K562 (cell line): ENCODE data around the gene HOXA1. TPM values are rescaled to one million over a fixed set of nuclear protein-coding genes. Genes with fewer than 3 reads are reported as not detected.

Source experiments
- ATAC-seq: fragments of 200-7000 bp; cut with Tn5 transposase; 3 replicates; pipeline ENCODE4 v1.9.1; 2020; ENCODE audit warnings: moderate library complexity
- BruUV-seq: library from RNA; stranded (reverse); fragments of 400-500 nt; replicated peaks from 2 replicates; lab custom pipeline; 2021; lab: Mats Ljungman, UMichigan
- CTCF ChIA-PET: fragments of 300-600 bp; formaldehyde crosslinking; extraction: SDS; loops from one replicate; lab custom pipeline; 2021; ENCODE audit warnings: low intra/inter-chr PET ratio; lab: Yijun Ruan, JAX
- POLR2A ChIA-PET: fragments of 300-600, 350-650 bp; sonication (Branson Sonifier 250); formaldehyde crosslinking; extraction: SDS; loops from one replicate; lab custom pipeline; 2021; ENCODE audit warnings: antibody characterized with exemption, inconsistent platforms; lab: Yijun Ruan, JAX
- DNase-seq, 4 experiments: peaks; one replicate each; pipeline versions ENCODE4 v3.0.0 to v3.0.0-alpha.2; 2011 to 2018; ENCODE audit warnings: low spot score in 3 of 4, mixed read lengths in 3 of 4; ENCODE audit errors: extremely low read depth in 1 of 4
- FAIRE-seq: peaks from 2 replicates; lab custom pipeline; 2011; peaks lifted over from hg19 to GRCh38; lab: Jason Lieb, UNC
- H2AFZ ChIP-seq: 2 replicates; pipeline ENCODE4 v1.6.0; 2011; ENCODE audit warnings: low read depth, low read length, control low read depth, inconsistent platforms
- H3K27ac ChIP-seq: fragments of 200-600 bp; 3 replicates; pipeline ENCODE4 v1.8.0; 2011; ENCODE audit warnings: low read depth, mild to moderate bottlenecking, control low read depth, inconsistent platforms, low read length, moderate library complexity, mixed read lengths; ENCODE audit errors: extremely low read depth
- H3K27me3 ChIP-seq, 2 experiments: fragments of 300-600 bp in 1 of 2; 2 replicates in 1 of 2; 3 replicates in 1 of 2; pipeline versions ENCODE4 v1.6.0 to v1.8.0; 2011; ENCODE audit warnings: inconsistent platforms in 2 of 2, low read length in 2 of 2, mild to moderate bottlenecking in 1 of 2, mixed read lengths in 1 of 2, moderate library complexity in 1 of 2; ENCODE audit not compliant: control insufficient read depth in 2 of 2, insufficient read depth in 2 of 2
- H3K36me3 ChIP-seq: fragments of 300-600 bp; 3 replicates; pipeline ENCODE4 v1.8.0; 2011; ENCODE audit warnings: mild to moderate bottlenecking, low read length, inconsistent platforms; ENCODE audit not compliant: control insufficient read depth, insufficient read depth
- H3K4me1 ChIP-seq, 2 experiments: fragments of 200-600 bp in 1 of 2; replicated peaks in 1 of 2; 2 replicates in 1 of 2; 3 replicates in 1 of 2; pipeline versions ENCODE4 v1.5.1 to v1.8.0; 2011; ENCODE audit warnings: inconsistent platforms in 2 of 2, low read length in 2 of 2, mild to moderate bottlenecking in 1 of 2, mixed read lengths in 1 of 2, moderate library complexity in 1 of 2; ENCODE audit not compliant: control insufficient read depth in 2 of 2, insufficient read depth in 2 of 2
- H3K4me2 ChIP-seq: 2 replicates; pipeline ENCODE4 v1.6.1; 2011; ENCODE audit warnings: low read length, control low read depth, inconsistent platforms, mixed read lengths; ENCODE audit not compliant: insufficient read depth
- H3K4me3 ChIP-seq: fragments of 200-600 bp; sonication (generic), shearing (Covaris generic); 2 replicates; pipeline ENCODE4 v1.5.1; 2016; ENCODE audit warnings: control low read depth, inconsistent platforms
- H3K79me2 ChIP-seq: fragments of 200-600 bp; 3 replicates; pipeline ENCODE4 v1.8.0; 2011; ENCODE audit warnings: low read length, inconsistent platforms; ENCODE audit not compliant: control insufficient read depth, insufficient read depth
- H3K9ac ChIP-seq, 2 experiments: 2 replicates each; pipeline versions ENCODE4 v1.6.0 to v1.6.1; 2011; ENCODE audit warnings: low read depth in 2 of 2, low read length in 2 of 2, control low read depth in 1 of 2, inconsistent platforms in 1 of 2, mild to moderate bottlenecking in 1 of 2, mixed read lengths in 1 of 2; ENCODE audit not compliant: insufficient read depth in 1 of 2
- H3K9me1 ChIP-seq: one replicate; pipeline ENCODE4 v1.6.0; 2011; ENCODE audit warnings: inconsistent platforms, mild to moderate bottlenecking, low read length, moderate library complexity; ENCODE audit not compliant: control insufficient read depth, insufficient read depth
- H3K9me3 ChIP-seq: replicated peaks from 2 replicates; pipeline ENCODE4 v1.5.1; 2011; ENCODE audit warnings: low read depth, low read length, inconsistent platforms; ENCODE audit not compliant: control insufficient read depth, insufficient read depth
- H4K20me1 ChIP-seq: replicated peaks from 2 replicates; pipeline ENCODE4 v1.6.1; 2011; ENCODE audit warnings: low read length, inconsistent platforms, mixed read lengths; ENCODE audit not compliant: control insufficient read depth, insufficient read depth
- U2AF1 ChIP-seq: fragments of 200-400 bp; formaldehyde crosslinking; optimal IDR thresholded peaks from 2 replicates; pipeline ENCODE3; 2017; ENCODE audit warnings: mild to moderate bottlenecking, low read depth, low read length, moderate library complexity
- ZNF174 ChIP-seq: fragments of 250-450 bp; sonication (Bioruptor Pico); IDR thresholded peaks from 2 replicates; pipeline ENCODE4 v1.4.0; 2020; ENCODE audit warnings: mild to moderate bottlenecking
- WGBS: fragments of 100-300 bp; shearing (Covaris generic); methylation state at CpG from one replicate; pipeline ENCODE4 v1.1.6; 2016; ENCODE audit warnings: low coverage, mixed read lengths; ENCODE audit not compliant: insufficient coverage; ENCODE audit errors: missing lambda C conversion rate; 5-methylcytosine and 5-hydroxymethylcytosine counted together
- in situ Hi-C: fragments of 300-500 bp; cut with MboI; formaldehyde crosslinking; loops from 4 replicates; pipeline ENCODE4 v1.15.0; 2018; ENCODE audit warnings: inconsistent platforms, mixed read lengths
- intact Hi-C: fragments of 100-400 bp; cut with micrococcal nuclease; formaldehyde crosslinking; loops from 2 replicates; pipeline ENCODE4 v1.14.2; 2022
- polyA plus RNA-seq, 8 experiments: library from polyadenylated mRNA; depleted of rRNA in 4 of 8; stranded (reverse) in 5 of 8; unstranded in 3 of 8; fragments of >200 nt; fragmentation: Nextera tagmentation in 2 of 8; fragmentation: Illumina TruSeq in 1 of 8; extraction: Ambion mirVana in 2 of 8; extraction: Trizol in 1 of 8; gene quantifications; 2 replicates each; pipeline versions ENCODE4 v1.2.1 to v1.2.3, GENCODE V29; 2011 to 2014; ENCODE audit warnings: inconsistent platforms in 1 of 8, missing spikeins in 1 of 8
- total RNA-seq, 7 experiments: library from RNA; depleted of rRNA in 6 of 7; stranded (reverse); fragments of >200 nt in 6 of 7; fragmentation: Illumina TruSeq in 2 of 7; extraction: Trizol in 2 of 7; gene quantifications; 2 replicates each; pipeline versions ENCODE4 v1.2.1 to v1.2.3, GENCODE V29; 2011 to 2021; ENCODE audit warnings: low replicate concordance in 1 of 7
- TF ChIP-seq, protein P1 (sequence below), 2 experiments: fragments of 450-650 bp; IDR thresholded peaks; 2 replicates each; pipeline ENCODE4 v1.6.1; 2016; ENCODE audit warnings: mild to moderate bottlenecking in 2 of 2, borderline replicate concordance in 1 of 2, low read depth in 1 of 2, moderate library complexity in 1 of 2

The HOXA1 gene
- total and polyA plus RNA-seq, 9 of the 15 experiments (the other 6 are each of a cell fraction or from before 2014, with no cell fraction given) = 0.03 to 0.63 (median 0.09) TPM; not detected in 4

DNA sequence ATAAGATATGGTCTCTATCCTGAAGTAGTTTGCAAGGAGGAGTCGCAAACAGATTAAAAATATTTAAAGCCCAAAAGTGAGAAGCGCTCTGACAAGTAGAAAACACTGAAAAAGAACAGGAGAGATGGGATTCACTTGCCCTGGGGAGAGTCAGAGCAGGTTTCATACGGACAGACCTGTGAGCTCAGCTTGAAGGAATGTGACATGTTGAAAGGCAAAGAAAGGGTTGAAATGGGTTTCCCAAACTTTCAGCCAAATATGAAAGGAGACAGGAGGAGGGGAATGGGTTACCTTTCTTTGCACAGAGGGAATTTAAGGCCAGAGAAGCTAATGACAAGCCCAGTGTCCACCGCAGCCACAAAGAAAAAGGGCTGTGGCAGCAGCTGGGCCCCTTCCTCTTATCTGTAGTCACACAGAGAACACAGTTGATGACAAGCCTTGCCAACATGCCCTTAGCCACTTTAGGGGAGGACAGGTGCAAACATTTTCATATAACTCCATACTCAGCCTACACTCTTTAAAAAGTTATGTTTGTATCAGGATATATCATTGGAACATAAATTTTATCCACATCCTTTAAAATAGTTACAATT lies 14.9 kb downstream of the HOXA1 start:
- Histone ChIP-seq H3K9me3 (no peaks in the 10 kb centered on the region), H3K79me2 (no peaks in the 10 kb centered on the region), H3K9me1 (no peaks in the 10 kb centered on the region), H3K4me1 (no peaks in the 10 kb centered on the region), H3K9ac (no peak overlapping the region), H4K20me1 (no peaks in the 10 kb centered on the region), H3K36me3 (no peaks in the 10 kb centered on the region), H3K27me3 (peaks cover 0 to 4% of the 10 kb centered on the region in 2 experiments; a peak in 1 of 5 replicates)
- in situ Hi-C loops (no loop called here), intact Hi-C loops (no loop called here)
- WGBS = 5% methylated on average over 4 of the region's 4 CpGs
- DNase-seq = no peak
- FAIRE-seq = no peak
- no TSS peak for BruUV-seq
- no peak for TF ChIP-seq U2AF1
- TF ChIP-seq ZNF174 (CRISPR knock-in tag) = no peak
- TF ChIP-seq, protein P1, sequence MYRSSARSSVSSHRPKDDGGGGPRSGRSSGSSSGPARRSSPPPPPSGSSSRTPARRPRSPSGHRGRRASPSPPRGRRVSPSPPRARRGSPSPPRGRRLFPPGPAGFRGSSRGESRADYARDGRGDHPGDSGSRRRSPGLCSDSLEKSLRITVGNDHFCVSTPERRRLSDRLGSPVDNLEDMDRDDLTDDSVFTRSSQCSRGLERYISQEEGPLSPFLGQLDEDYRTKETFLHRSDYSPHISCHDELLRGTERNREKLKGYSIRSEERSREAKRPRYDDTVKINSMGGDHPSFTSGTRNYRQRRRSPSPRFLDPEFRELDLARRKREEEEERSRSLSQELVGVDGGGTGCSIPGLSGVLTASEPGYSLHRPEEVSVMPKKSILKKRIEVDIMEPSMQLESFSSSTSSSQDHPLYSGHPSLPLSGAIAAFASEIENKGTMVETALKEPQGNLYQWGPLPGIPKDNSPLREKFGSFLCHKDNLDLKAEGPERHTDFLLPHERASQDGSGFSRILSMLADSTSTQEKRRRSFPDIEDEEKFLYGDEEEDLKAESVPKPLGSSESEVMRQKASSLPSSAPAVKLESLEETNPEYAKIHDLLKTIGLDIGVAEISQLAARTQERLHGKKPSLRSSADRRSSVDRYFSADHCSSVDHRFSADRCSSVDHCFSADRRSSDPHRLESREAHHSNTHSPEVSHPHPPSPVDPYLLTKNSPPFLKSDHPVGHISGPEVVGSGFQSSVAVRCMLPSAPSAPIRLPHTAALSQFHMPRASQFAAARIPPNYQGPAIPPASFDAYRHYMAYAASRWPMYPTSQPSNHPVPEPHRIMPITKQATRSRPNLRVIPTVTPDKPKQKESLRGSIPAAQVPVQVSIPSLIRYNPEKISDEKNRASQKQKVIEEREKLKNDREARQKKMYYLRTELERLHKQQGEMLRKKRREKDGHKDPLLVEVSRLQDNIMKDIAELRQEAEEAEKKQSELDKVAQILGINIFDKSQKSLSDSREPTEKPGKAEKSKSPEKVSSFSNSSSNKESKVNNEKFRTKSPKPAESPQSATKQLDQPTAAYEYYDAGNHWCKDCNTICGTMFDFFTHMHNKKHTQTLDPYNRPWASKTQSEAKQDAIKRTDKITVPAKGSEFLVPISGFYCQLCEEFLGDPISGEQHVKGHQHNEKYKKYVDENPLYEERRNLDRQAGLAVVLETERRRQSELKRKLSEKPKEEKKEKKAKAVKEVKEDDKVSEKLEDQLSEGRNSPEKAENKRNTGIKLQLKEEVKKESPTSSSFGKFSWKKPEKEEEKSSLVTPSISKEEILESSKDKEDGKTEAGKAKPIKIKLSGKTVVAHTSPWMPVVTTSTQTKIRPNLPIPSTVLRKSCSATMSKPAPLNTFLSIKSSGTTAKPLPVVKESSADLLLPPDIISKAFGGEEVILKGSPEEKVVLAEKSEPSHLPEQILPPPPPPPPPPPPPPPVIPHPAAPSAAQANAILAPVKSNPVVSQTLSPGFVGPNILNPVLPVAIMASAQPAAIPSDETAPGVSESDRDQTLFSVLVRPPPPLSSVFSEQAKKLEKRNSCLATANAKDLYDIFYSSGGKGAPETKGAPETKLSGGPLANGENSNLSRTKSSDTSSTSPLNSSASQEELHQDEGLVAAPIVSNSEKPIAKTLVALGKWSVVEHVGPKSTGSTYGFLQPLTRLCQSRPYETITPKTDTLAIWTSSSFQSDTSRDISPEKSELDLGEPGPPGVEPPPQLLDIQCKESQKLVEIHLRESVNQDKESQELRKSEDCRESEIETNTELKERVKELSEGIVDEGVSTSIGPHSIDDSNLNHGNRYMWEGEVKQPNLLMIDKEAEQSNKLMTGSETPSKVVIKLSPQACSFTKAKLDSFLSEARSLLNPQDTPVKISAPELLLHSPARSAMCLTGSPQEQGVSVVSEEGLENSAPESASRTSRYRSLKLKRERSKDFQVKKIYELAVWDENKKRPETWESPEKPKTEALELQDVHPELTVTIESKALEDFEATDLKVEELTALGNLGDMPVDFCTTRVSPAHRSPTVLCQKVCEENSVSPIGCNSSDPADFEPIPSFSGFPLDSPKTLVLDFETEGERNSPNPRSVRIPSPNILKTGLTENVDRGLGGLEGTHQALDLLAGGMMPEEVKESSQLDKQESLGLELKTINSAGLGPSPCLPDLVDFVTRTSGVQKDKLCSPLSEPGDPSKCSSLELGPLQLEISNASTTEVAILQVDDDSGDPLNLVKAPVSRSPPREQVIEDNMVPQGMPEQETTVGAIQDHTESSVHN (IDR thresholded peaks at IDR 0.05; ENCODE audit: borderline replicate concordance in 1 of 2, low read depth in 1 of 2) = no peak
- TF ChIP-seq, all 486 proteins: peak for 0
- POLR2A ChIA-PET = no interaction called here
- Histone ChIP-seq H3K4me2 (no peak overlapping the region), H3K27ac (no peak overlapping the region), H2AFZ (no peak overlapping the region), H3K4me3 (no peak overlapping the region)
- CTCF ChIA-PET = no interaction called here
- no peak for ATAC-seq
